Central memory CD8-positive, alpha-beta T cell (primary cell): Measurements from ENCODE around the gene PTPN1.

ENCODE experiments used
- ATAC-seq: fragments of 150-1000 bp; cut with Tn5 transposase; replicated peaks from 2 replicates; pipeline ENCODE4 v1.10.0; 2022; ENCODE audit warnings: mild to moderate bottlenecking, moderate FRiP score, moderate number of reproducible peaks; ENCODE audit not compliant: poor library complexity, severe bottlenecking; ENCODE audit errors: extremely low read depth
- DNase-seq, 2 donors: peaks; one replicate each; pipeline ENCODE4 v3.0.0; 2021; ENCODE audit warnings: low spot score in 2 of 2
- H3K27ac Mint-ChIP-seq: one replicate; pipeline ENCODE4 v1.8.0; 2022; ENCODE audit warnings: low read depth, mild to moderate bottlenecking, moderate library complexity, mixed read lengths
- H3K27me3 Mint-ChIP-seq: one replicate; pipeline ENCODE4 v1.8.0; 2022; ENCODE audit warnings: mixed read lengths
- H3K36me3 Mint-ChIP-seq: one replicate; pipeline ENCODE4 v1.8.0; 2022; ENCODE audit warnings: mild to moderate bottlenecking, moderate library complexity, mixed read lengths; ENCODE audit not compliant: insufficient read depth
- H3K4me1 Mint-ChIP-seq: one replicate; pipeline ENCODE4 v1.8.0; 2022; ENCODE audit warnings: mixed read lengths
- H3K4me3 Mint-ChIP-seq: one replicate; pipeline ENCODE4 v1.8.0; 2022; ENCODE audit warnings: mild to moderate bottlenecking, moderate library complexity, mixed read lengths
- H3K9me3 Mint-ChIP-seq: one replicate; pipeline ENCODE4 v1.8.0; 2022; ENCODE audit warnings: mixed read lengths

The PTPN1 gene

GRCh38 chr20:50520222-50520880 is 10.2 kb downstream of the PTPN1 start:
- peaks cover 9% of the 10 kb centered on the region for H3K36me3 Mint-ChIP-seq
- no peak for ATAC-seq
- H3K4me1 Mint-ChIP-seq = peaks cover 78% of the 10 kb centered on the region
- H3K27me3 Mint-ChIP-seq = no peaks in the 10 kb centered on the region
- H3K9me3 Mint-ChIP-seq = no peaks in the 10 kb centered on the region
- DNase-seq = no peak
- H3K27ac Mint-ChIP-seq = peak overlapping the region; percentile 92
- peak overlapping the region; percentile 78 for H3K4me3 Mint-ChIP-seq

DNA sequence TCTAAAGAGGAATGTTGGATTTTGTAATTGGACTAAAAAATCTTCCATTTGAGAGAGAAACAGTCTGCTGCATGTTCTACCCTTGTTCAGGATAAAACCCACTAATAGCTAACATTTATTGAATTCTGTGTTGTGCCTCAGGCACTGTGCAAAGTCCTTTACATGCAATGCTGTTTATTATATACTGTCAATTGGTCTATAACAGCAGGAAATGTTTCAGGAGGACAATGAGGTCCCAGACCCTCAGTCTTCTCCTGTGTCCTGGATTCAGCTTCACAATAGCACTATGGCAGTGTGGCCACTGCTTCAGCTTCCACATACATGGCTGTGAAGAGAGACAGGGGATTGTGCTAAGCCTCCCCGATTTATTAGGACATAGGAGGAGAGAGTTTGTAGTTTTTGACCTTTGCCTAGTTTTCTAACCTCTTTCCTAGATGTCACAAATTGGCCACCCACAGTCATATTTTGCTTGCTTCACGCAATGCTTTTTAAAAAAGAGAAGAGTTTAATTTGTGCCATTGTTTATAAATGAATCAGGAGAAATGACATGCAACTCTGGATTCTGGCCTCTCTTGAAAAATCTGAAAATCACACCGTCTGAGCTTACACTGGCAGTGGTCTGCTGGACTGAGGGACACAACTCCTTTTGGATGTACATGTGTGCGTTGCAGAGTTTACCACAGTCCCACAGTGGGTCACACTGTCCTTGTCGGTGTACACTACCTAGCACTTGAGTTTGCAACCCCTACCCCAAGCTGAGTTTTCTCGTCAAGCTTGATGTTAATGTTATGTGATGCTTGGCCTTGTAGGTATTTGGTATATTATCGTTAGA is 11.3 kb downstream of the PTPN1 start:
- Mint-ChIP-seq H3K27me3 (no peaks in the 10 kb centered on the region), H3K9me3 (no peaks in the 10 kb centered on the region), H3K4me1 (peaks cover 71% of the 10 kb centered on the region), H3K27ac (peak overlapping the region; percentile 92), H3K36me3 (peaks cover 8% of the 10 kb centered on the region), H3K4me3 (no peak overlapping the region)
- ATAC-seq (no peak), DNase-seq (no peak)

DNA sequence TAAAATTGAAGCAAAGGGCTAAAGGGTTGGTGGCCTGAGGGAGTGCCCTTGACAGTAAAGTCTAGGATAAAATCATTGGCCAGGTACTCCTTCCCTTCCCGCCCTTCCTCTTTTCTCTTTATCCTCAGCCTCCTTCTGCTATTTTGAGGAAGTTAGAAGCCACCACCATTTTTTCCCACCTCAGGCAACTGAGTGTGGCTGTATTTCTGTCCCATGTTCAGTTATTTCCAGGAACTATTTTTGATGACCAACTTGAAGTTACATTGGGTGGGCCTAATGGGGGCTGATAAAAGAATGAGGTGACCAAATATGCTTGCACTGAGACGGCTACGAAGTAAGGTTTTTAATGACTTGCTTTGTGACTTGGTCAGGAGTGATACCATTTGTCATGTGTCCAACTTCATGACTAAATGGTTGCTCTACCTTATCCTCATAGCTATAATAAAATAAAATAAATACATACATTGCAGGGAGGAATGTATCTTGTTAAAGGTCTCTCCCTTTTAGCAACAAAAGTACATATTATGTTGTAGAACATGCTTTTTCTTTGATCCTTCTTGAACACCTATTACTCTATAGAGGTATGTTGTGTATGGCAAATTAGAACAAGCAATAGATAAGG is 12.0 kb downstream of the PTPN1 start:
- no peak for ATAC-seq
- Mint-ChIP-seq H3K4me3 (no peak overlapping the region), H3K27ac (peak overlapping the region; percentile 13), H3K9me3 (no peaks in the 10 kb centered on the region), H3K36me3 (peaks cover 8% of the 10 kb centered on the region), H3K27me3 (no peaks in the 10 kb centered on the region), H3K4me1 (peaks cover 63% of the 10 kb centered on the region)
- no peak for DNase-seq

DNA sequence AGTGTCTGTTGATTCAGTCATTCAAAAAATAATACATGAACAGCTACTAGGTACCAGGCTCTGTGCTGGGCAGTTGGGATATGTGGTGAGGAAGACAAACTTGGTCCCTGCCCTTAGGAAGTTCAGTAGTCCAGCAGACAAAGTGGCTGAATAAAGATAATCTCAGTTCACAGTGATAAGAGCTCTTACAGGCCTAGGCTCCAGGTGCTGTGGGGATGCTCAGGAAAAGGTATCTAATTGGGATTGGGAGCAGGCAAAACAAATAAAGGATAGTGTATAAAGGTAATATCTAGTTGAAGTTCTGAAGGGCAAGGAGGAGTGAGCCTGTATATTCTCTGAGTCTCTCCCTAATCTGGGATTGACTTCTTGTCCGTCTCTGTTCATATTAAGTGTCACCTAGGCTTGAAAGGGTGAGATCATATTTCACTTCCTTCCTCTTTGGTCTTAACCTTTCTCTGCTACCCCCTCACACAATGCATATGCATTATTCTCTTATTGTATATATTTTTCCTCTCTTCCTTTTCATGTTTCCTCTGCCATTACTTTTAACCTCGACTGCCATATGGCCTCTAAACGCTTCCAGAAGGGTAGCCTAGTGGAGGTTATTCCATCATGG is 13.5 kb downstream of the PTPN1 start:
- DNase-seq = no peak
- Mint-ChIP-seq H3K27ac (peak overlapping the region; percentile 48), H3K4me1 (peaks cover 49% of the 10 kb centered on the region), H3K9me3 (no peaks in the 10 kb centered on the region), H3K36me3 (peaks cover 2% of the 10 kb centered on the region), H3K27me3 (no peaks in the 10 kb centered on the region), H3K4me3 (peak overlapping the region; percentile 9)
- no peak for ATAC-seq

DNA sequence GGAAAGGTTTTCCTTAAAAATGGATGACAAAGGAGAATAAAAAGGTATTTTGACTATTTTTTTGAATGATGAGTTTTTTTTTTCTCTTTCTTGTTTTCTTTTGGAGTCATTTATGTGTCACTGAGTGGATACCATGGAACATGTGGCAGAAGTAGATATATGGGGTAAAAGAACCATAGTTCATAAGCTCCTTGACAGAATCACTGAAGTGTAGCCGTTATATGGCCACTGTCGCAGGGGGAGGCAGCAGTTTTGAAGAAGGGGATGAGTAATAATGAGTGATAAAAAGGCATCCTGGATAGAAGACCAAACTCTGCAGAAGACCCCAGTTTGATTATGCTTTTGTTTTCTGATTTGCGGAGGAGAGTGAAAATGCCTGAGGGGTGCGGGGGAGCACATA is 15.5 kb downstream of the PTPN1 start:
- Mint-ChIP-seq H3K27me3 (no peaks in the 10 kb centered on the region), H3K27ac (no peak overlapping the region), H3K4me1 (peaks cover 40% of the 10 kb centered on the region), H3K4me3 (no peak overlapping the region), H3K9me3 (no peaks in the 10 kb centered on the region), H3K36me3 (no peaks in the 10 kb centered on the region)
- ATAC-seq (no peak), DNase-seq (no peak)

DNA sequence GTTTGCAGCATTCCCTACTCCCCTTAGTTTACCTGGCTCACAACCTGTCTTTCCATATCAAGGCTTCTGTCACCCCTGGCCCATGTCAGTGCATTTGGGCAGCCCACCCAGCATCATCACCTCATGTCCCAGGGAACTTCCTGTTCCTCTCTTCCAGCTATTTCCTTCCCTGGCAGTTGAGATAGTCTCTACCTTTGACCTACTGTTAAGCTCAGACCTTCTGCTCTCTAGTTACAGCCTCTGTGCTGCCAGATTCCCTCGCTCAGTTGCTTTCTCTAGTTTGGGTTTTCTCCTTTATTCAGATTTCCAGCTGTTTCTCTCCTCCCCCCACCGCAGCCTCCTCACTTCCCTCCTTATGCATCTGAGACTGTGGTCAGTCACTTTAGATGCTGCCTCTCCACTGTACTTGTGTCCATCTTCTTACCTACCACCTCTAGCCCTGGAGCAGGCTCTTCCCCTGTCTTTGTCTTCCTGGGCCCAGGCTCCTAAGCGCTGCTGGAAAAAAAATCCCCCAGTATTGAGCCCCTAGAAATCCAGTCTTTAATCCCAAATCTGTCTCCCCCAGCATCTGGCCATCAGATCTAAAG is 16.3 kb downstream of the PTPN1 start:
- Mint-ChIP-seq H3K4me3 (no peak overlapping the region), H3K9me3 (no peaks in the 10 kb centered on the region), H3K4me1 (peaks cover 40% of the 10 kb centered on the region)

DNA sequence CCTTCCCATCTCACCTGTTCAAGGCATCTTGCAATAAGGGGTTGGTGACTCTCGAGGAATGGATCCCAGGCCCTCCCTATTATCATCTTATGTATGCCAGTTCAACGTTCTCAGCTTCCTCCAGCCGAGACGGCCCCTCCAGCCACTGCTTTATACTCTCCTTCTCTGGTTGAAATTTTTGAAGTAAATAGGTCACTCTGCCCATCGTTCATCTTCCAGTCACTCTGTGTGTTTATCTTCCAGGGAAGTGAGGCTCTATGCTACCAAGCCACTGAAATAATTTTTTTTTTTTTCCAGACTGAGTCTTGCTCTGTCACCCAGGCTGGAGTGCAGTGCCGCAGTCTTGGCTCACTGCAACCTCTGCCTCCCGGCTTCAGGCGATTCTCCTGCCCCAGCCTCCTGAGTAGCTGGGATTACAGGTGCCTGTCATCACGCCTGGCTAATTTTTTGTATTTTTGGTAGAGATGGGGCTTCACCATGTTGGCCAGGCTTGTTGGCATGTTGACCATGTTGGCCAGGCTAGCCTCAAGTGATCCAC is 17.0 kb downstream of the PTPN1 start:
- no peak overlapping the region for H3K4me3 Mint-ChIP-seq
- no peak for DNase-seq
- ATAC-seq = no peak
- H3K27me3 Mint-ChIP-seq = no peaks in the 10 kb centered on the region
- H3K4me1 Mint-ChIP-seq = peaks cover 40% of the 10 kb centered on the region
- H3K9me3 Mint-ChIP-seq = no peaks in the 10 kb centered on the region
- H3K36me3 Mint-ChIP-seq = peaks cover 1% of the 10 kb centered on the region
- H3K27ac Mint-ChIP-seq = no peak overlapping the region

More for the DNA sequence above, 16.3 kb downstream of the PTPN1 start:
- no peak for ATAC-seq
- Mint-ChIP-seq H3K27me3 (no peaks in the 10 kb centered on the region), H3K36me3 (peaks cover under 1% of the 10 kb centered on the region), H3K27ac (no peak overlapping the region)
- DNase-seq = no peak

DNA sequence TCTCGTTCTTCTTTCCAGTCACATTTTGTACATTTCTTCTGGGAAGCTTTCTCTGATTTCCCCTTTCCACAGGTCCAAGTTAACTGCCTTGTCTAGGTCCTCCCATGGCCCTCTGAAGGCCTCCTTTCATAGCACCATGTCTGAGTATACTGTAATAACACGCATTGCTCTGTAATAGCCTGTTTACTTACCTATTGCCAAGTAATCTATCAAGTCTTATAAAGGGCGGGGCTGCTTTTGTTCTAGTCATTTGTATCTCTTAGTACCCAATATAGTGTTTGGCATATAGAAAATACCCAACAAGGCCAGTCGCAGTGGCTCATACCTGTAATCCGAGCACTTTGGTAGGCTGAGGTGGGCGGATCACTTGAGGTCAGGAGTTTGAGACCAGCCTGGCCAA is 17.9 kb downstream of the PTPN1 start:
- ATAC-seq = no peak

GRCh38 chr20:50528804-50529351 is 18.7 kb downstream of the PTPN1 start:
- Mint-ChIP-seq H3K4me1 (peaks cover 45% of the 10 kb centered on the region), H3K27me3 (no peaks in the 10 kb centered on the region), H3K9me3 (no peaks in the 10 kb centered on the region), H3K36me3 (peaks cover 4% of the 10 kb centered on the region), H3K27ac (no peak overlapping the region), H3K4me3 (no peak overlapping the region)
- DNase-seq (no peak), ATAC-seq (no peak)

More for the DNA sequence above, 17.9 kb downstream of the PTPN1 start:
- Mint-ChIP-seq H3K27ac (no peak overlapping the region), H3K4me1 (peaks cover 45% of the 10 kb centered on the region), H3K36me3 (peaks cover 1% of the 10 kb centered on the region), H3K27me3 (no peaks in the 10 kb centered on the region), H3K9me3 (no peaks in the 10 kb centered on the region), H3K4me3 (no peak overlapping the region)
- DNase-seq = no peak

GRCh38 chr20:50532221-50532620 is 22.0 kb downstream of the PTPN1 start:
- Mint-ChIP-seq H3K4me1 (peaks cover 65% of the 10 kb centered on the region), H3K27me3 (no peaks in the 10 kb centered on the region), H3K9me3 (no peaks in the 10 kb centered on the region), H3K4me3 (no peak overlapping the region), H3K36me3 (peaks cover 8% of the 10 kb centered on the region), H3K27ac (no peak overlapping the region)
- DNase-seq = no peak
- ATAC-seq = no peak

GRCh38 chr20:50533061-50533460 is 22.9 kb downstream of the PTPN1 start:
- Mint-ChIP-seq H3K27me3 (no peaks in the 10 kb centered on the region), H3K4me3 (no peak overlapping the region), H3K9me3 (no peaks in the 10 kb centered on the region), H3K36me3 (peaks cover 12% of the 10 kb centered on the region), H3K27ac (no peak overlapping the region), H3K4me1 (peaks cover 74% of the 10 kb centered on the region)
- ATAC-seq (no peak), DNase-seq (no peak)

- no peaks in the 10 kb centered on the region for H3K27me3 Mint-ChIP-seq
- H3K27ac Mint-ChIP-seq = no peak overlapping the region
- H3K4me1 Mint-ChIP-seq = peaks cover 78% of the 10 kb centered on the region
- H3K9me3 Mint-ChIP-seq = no peaks in the 10 kb centered on the region
- H3K36me3 Mint-ChIP-seq = peaks cover 12% of the 10 kb centered on the region
- H3K4me3 Mint-ChIP-seq = no peak overlapping the region
- DNase-seq (no peak), ATAC-seq (no peak)
These were observed 23.3 kb downstream of the PTPN1 start for GRCh38 chr20:50533464-50533863.
